ENCODE results near the gene ZNF516.

- no peak for TF ChIP-seq CTCF (IDR thresholded peaks at IDR 0.05; ENCODE audit: insufficient read depth, low read length)
- no peak for TF ChIP-seq GABPA (IDR thresholded peaks at IDR 0.05; ENCODE audit: low read depth)
- TF ChIP-seq POLR2AphosphoS5 (IDR thresholded peaks at IDR 0.05; ENCODE audit: low read depth) = no peak
Measured at GRCh38 chr18:76396792-76397191, 98.2 kb downstream of the ZNF516 start.
